Neural progenitor cell (in vitro differentiated cells): ENCODE results near the gene KCTD16. TPM values are rescaled to one million over a fixed set of nuclear protein-coding genes. Genes with fewer than 3 reads are reported as not detected.

Experiments
- DNase-seq: peaks from one replicate; pipeline ENCODE4 v3.0.0-alpha.2; 2016; ENCODE audit warnings: low spot score
- H2AFZ ChIP-seq: fragments of 200-600 bp; sonication (generic); replicated peaks from 2 replicates; pipeline ENCODE4 v1.6.1; 2016; ENCODE audit warnings: antibody characterized with exemption
- H3F3A ChIP-seq: fragments of 200-600 bp; sonication (generic); 2 replicates; pipeline ENCODE4 v1.6.1; 2016; ENCODE audit warnings: antibody characterized with exemption, low read depth
- H3K27ac ChIP-seq: fragments of 200-600 bp; sonication (generic); 2 replicates; pipeline ENCODE4 v1.5.1; 2016; ENCODE audit warnings: mild to moderate bottlenecking
- H3K27me3 ChIP-seq: fragments of 200-600 bp; sonication (generic); 2 replicates; pipeline ENCODE4 v1.6.1; 2016; ENCODE audit warnings: mild to moderate bottlenecking, moderate library complexity
- H3K36me3 ChIP-seq: fragments of 200-600 bp; sonication (generic); 2 replicates; pipeline ENCODE4 v1.5.1; 2016
- H3K4me1 ChIP-seq: fragments of 200-600 bp; sonication (generic); 2 replicates; pipeline ENCODE4 v1.6.1; 2016; ENCODE audit warnings: mixed run types
- H3K4me2 ChIP-seq: fragments of 200-600 bp; sonication (generic); 2 replicates; pipeline ENCODE4 v1.6.1; 2016
- H3K4me3 ChIP-seq: fragments of 200-600 bp; sonication (generic); 2 replicates; pipeline ENCODE4 v1.5.1; 2016
- H3K79me2 ChIP-seq: fragments of 200-600 bp; sonication (generic); 2 replicates; pipeline ENCODE4 v1.6.1; 2016; ENCODE audit warnings: low read depth
- H3K9ac ChIP-seq: fragments of 200-600 bp; sonication (generic); 2 replicates; pipeline ENCODE4 v1.6.1; 2016
- H3K9me3 ChIP-seq: fragments of 200-600 bp; sonication (generic); 2 replicates; pipeline ENCODE4 v1.5.1; 2016; ENCODE audit warnings: low read depth
- H4K20me1 ChIP-seq: fragments of 200-600 bp; sonication (generic); 2 replicates; pipeline ENCODE4 v1.6.1; 2016; ENCODE audit warnings: low read depth
- H3K27ac Mint-ChIP-seq: 3 replicates; pipeline ENCODE4 v1.8.0; 2021; ENCODE audit warnings: mixed read lengths
- H3K27me3 Mint-ChIP-seq: 2 replicates; pipeline ENCODE4 v1.8.0; 2022; ENCODE audit warnings: low read depth, mild to moderate bottlenecking, inconsistent platforms, moderate library complexity, mixed read lengths; ENCODE audit not compliant: insufficient read depth
- H3K36me3 Mint-ChIP-seq: 3 replicates; pipeline ENCODE4 v1.8.0; 2021; ENCODE audit warnings: mixed read lengths
- H3K4me1 Mint-ChIP-seq: 3 replicates; pipeline ENCODE4 v1.8.0; 2021; ENCODE audit warnings: mixed read lengths
- H3K4me3 Mint-ChIP-seq: 3 replicates; pipeline ENCODE4 v1.8.0; 2021; ENCODE audit warnings: mild to moderate bottlenecking, moderate library complexity, mixed read lengths
- H3K9me3 Mint-ChIP-seq: 3 replicates; pipeline ENCODE4 v1.8.0; 2020; ENCODE audit warnings: mixed read lengths
- CTCF ChIP-seq: fragments of 200-600 bp; sonication (generic); IDR thresholded peaks from 2 replicates; pipeline ENCODE4 v1.5.1; 2017; ENCODE audit warnings: antibody characterized with exemption, mild to moderate bottlenecking
- EZH2 ChIP-seq: fragments of 200-600 bp; sonication (generic); IDR thresholded peaks from 2 replicates; pipeline ENCODE4 v1.6.1; 2017; ENCODE audit warnings: antibody characterized with exemption, mild to moderate bottlenecking, moderate library complexity
- EZH2phosphoT487 ChIP-seq: fragments of 200-600 bp; sonication (generic); IDR thresholded peaks from 2 replicates; pipeline ENCODE4 v1.6.1; 2017; ENCODE audit warnings: antibody characterized with exemption
- total RNA-seq: library from RNA; depleted of rRNA; stranded (reverse); fragments of >200 nt; gene quantifications from 2 replicates; pipeline ENCODE4 v1.2.3, GENCODE V29; 2015; ENCODE audit warnings: low replicate concordance

The KCTD16 gene
- total RNA-seq, 1 donor from 2014 or later: 1.6 TPM

GRCh38 chr5:144207875-144208444 lies 37.3 kb downstream of the KCTD16 start:
- H3K4me3 Mint-ChIP-seq: no peak overlapping the region
- Histone ChIP-seq H3K4me1 (peaks cover 18% of the 10 kb centered on the region), H4K20me1 (no peaks in the 10 kb centered on the region), H3K4me2 (no peak overlapping the region), H3F3A (no peaks in the 10 kb centered on the region), H3K79me2 (no peaks in the 10 kb centered on the region), H3K9ac (no peak overlapping the region), H3K9me3 (no peaks in the 10 kb centered on the region), H3K36me3 (no peaks in the 10 kb centered on the region), H3K27me3 (peaks cover 25% of the 10 kb centered on the region), H3K27ac (no peak overlapping the region), H2AFZ (no peak overlapping the region), H3K4me3 (no peak overlapping the region)
- peaks cover 2% of the 10 kb centered on the region for H3K27me3 Mint-ChIP-seq
- H3K27ac Mint-ChIP-seq: no peak overlapping the region
- peaks cover 18% of the 10 kb centered on the region for H3K4me1 Mint-ChIP-seq
- H3K36me3 Mint-ChIP-seq: no peaks in the 10 kb centered on the region
- DNase-seq: peak; percentile 31
- TF ChIP-seq EZH2phosphoT487: no peak
- TF ChIP-seq CTCF: peak; percentile 54
- no peak for TF ChIP-seq EZH2
- H3K9me3 Mint-ChIP-seq: no peaks in the 10 kb centered on the region

- Mint-ChIP-seq H3K4me3 (no peak overlapping the region), H3K27me3 (peaks cover 2% of the 10 kb centered on the region), H3K36me3 (no peaks in the 10 kb centered on the region), H3K4me1 (peaks cover 12% of the 10 kb centered on the region), H3K27ac (no peak overlapping the region), H3K9me3 (no peaks in the 10 kb centered on the region)
- Histone ChIP-seq H3K4me3 (no peak overlapping the region), H3K27ac (no peak overlapping the region), H3K4me1 (peaks cover 13% of the 10 kb centered on the region), H3K27me3 (peaks cover 25% of the 10 kb centered on the region), H3K79me2 (no peaks in the 10 kb centered on the region), H3K9me3 (no peaks in the 10 kb centered on the region), H3K4me2 (no peak overlapping the region), H3K36me3 (no peaks in the 10 kb centered on the region), H2AFZ (no peak overlapping the region), H4K20me1 (no peaks in the 10 kb centered on the region), H3K9ac (no peak overlapping the region), H3F3A (no peaks in the 10 kb centered on the region)
- no peak for TF ChIP-seq CTCF
- TF ChIP-seq EZH2phosphoT487: no peak
- no peak for TF ChIP-seq EZH2
- no peak for DNase-seq
Measured at GRCh38 chr5:144209361-144209760, 38.7 kb downstream of the KCTD16 start.

- Histone ChIP-seq H3F3A (no peaks in the 10 kb centered on the region), H3K27me3 (peaks cover 14% of the 10 kb centered on the region), H2AFZ (no peak overlapping the region), H3K4me1 (peaks cover 7% of the 10 kb centered on the region), H3K9me3 (no peaks in the 10 kb centered on the region), H3K4me3 (no peak overlapping the region), H3K79me2 (no peaks in the 10 kb centered on the region), H3K27ac (no peak overlapping the region), H3K4me2 (no peak overlapping the region), H3K36me3 (no peaks in the 10 kb centered on the region), H3K9ac (no peak overlapping the region), H4K20me1 (no peaks in the 10 kb centered on the region)
- peaks cover 4% of the 10 kb centered on the region for H3K4me1 Mint-ChIP-seq
- H3K9me3 Mint-ChIP-seq: no peaks in the 10 kb centered on the region
- H3K4me3 Mint-ChIP-seq: no peak overlapping the region
- H3K27me3 Mint-ChIP-seq: peaks cover 2% of the 10 kb centered on the region
- TF ChIP-seq CTCF (no peak), EZH2phosphoT487 (no peak), EZH2 (no peak)
- no peaks in the 10 kb centered on the region for H3K36me3 Mint-ChIP-seq
- H3K27ac Mint-ChIP-seq: no peak overlapping the region
- DNase-seq: no peak
Measured at GRCh38 chr5:144210655-144211054, 40.0 kb downstream of the KCTD16 start.
